Measurements from ENCODE around the gene TNIK.

DNA sequence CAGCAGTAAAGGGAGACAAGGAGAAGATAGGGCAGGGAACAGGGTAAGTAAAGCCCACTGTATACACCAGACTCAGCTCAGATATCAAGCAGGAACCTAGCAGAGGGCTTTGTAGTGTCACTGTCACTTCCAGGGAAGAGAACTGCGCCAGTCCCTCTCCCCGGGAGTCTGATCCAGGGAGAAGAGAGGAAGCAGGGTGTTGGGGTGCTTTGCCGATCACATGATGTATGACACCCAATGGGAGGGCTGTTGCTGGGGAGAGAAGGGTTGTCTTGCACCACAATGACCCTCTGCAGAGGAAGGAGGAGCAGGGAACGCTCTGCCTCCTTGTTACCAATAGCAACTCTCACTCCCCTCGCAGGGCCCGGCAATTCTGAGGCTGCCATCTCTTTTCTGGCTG is 286.5 kb downstream of the TNIK start:
- TF ChIP-seq, protein P1, sequence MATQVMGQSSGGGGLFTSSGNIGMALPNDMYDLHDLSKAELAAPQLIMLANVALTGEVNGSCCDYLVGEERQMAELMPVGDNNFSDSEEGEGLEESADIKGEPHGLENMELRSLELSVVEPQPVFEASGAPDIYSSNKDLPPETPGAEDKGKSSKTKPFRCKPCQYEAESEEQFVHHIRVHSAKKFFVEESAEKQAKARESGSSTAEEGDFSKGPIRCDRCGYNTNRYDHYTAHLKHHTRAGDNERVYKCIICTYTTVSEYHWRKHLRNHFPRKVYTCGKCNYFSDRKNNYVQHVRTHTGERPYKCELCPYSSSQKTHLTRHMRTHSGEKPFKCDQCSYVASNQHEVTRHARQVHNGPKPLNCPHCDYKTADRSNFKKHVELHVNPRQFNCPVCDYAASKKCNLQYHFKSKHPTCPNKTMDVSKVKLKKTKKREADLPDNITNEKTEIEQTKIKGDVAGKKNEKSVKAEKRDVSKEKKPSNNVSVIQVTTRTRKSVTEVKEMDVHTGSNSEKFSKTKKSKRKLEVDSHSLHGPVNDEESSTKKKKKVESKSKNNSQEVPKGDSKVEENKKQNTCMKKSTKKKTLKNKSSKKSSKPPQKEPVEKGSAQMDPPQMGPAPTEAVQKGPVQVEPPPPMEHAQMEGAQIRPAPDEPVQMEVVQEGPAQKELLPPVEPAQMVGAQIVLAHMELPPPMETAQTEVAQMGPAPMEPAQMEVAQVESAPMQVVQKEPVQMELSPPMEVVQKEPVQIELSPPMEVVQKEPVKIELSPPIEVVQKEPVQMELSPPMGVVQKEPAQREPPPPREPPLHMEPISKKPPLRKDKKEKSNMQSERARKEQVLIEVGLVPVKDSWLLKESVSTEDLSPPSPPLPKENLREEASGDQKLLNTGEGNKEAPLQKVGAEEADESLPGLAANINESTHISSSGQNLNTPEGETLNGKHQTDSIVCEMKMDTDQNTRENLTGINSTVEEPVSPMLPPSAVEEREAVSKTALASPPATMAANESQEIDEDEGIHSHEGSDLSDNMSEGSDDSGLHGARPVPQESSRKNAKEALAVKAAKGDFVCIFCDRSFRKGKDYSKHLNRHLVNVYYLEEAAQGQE (IDR thresholded peaks at IDR 0.05; ENCODE audit: unreplicated experiment), result no peak
- no peak for TF ChIP-seq EZH2 (IDR thresholded peaks at IDR 0.05; ENCODE audit: low read depth, unreplicated experiment)
- TF ChIP-seq, protein P2, sequence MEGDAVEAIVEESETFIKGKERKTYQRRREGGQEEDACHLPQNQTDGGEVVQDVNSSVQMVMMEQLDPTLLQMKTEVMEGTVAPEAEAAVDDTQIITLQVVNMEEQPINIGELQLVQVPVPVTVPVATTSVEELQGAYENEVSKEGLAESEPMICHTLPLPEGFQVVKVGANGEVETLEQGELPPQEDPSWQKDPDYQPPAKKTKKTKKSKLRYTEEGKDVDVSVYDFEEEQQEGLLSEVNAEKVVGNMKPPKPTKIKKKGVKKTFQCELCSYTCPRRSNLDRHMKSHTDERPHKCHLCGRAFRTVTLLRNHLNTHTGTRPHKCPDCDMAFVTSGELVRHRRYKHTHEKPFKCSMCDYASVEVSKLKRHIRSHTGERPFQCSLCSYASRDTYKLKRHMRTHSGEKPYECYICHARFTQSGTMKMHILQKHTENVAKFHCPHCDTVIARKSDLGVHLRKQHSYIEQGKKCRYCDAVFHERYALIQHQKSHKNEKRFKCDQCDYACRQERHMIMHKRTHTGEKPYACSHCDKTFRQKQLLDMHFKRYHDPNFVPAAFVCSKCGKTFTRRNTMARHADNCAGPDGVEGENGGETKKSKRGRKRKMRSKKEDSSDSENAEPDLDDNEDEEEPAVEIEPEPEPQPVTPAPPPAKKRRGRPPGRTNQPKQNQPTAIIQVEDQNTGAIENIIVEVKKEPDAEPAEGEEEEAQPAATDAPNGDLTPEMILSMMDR (conservative IDR thresholded peaks at IDR 0.05; ENCODE audit: low read depth in 2 of 2), result no peak
- no peak for TF ChIP-seq CREB1 (CRISPR knock-in tag; IDR thresholded peaks at IDR 0.05; ENCODE audit: low read depth)
